Neural progenitor cell (in vitro differentiated cells): ENCODE results near the gene FGFR3. TPM values are rescaled to one million over a fixed set of nuclear protein-coding genes. Genes with fewer than 3 reads are reported as not detected.

Experiments
- DNase-seq: peaks from one replicate; pipeline ENCODE4 v3.0.0-alpha.2; 2016; ENCODE audit warnings: low spot score
- H2AFZ ChIP-seq: fragments of 200-600 bp; sonication (generic); replicated peaks from 2 replicates; pipeline ENCODE4 v1.6.1; 2016; ENCODE audit warnings: antibody characterized with exemption
- H3F3A ChIP-seq: fragments of 200-600 bp; sonication (generic); 2 replicates; pipeline ENCODE4 v1.6.1; 2016; ENCODE audit warnings: antibody characterized with exemption, low read depth
- H3K27ac ChIP-seq: fragments of 200-600 bp; sonication (generic); 2 replicates; pipeline ENCODE4 v1.5.1; 2016; ENCODE audit warnings: mild to moderate bottlenecking
- H3K27me3 ChIP-seq: fragments of 200-600 bp; sonication (generic); 2 replicates; pipeline ENCODE4 v1.6.1; 2016; ENCODE audit warnings: mild to moderate bottlenecking, moderate library complexity
- H3K36me3 ChIP-seq: fragments of 200-600 bp; sonication (generic); 2 replicates; pipeline ENCODE4 v1.5.1; 2016
- H3K4me1 ChIP-seq: fragments of 200-600 bp; sonication (generic); 2 replicates; pipeline ENCODE4 v1.6.1; 2016; ENCODE audit warnings: mixed run types
- H3K4me2 ChIP-seq: fragments of 200-600 bp; sonication (generic); 2 replicates; pipeline ENCODE4 v1.6.1; 2016
- H3K4me3 ChIP-seq: fragments of 200-600 bp; sonication (generic); 2 replicates; pipeline ENCODE4 v1.5.1; 2016
- H3K79me2 ChIP-seq: fragments of 200-600 bp; sonication (generic); 2 replicates; pipeline ENCODE4 v1.6.1; 2016; ENCODE audit warnings: low read depth
- H3K9ac ChIP-seq: fragments of 200-600 bp; sonication (generic); 2 replicates; pipeline ENCODE4 v1.6.1; 2016
- H3K9me3 ChIP-seq: fragments of 200-600 bp; sonication (generic); 2 replicates; pipeline ENCODE4 v1.5.1; 2016; ENCODE audit warnings: low read depth
- H4K20me1 ChIP-seq: fragments of 200-600 bp; sonication (generic); 2 replicates; pipeline ENCODE4 v1.6.1; 2016; ENCODE audit warnings: low read depth
- H3K27ac Mint-ChIP-seq: 3 replicates; pipeline ENCODE4 v1.8.0; 2021; ENCODE audit warnings: mixed read lengths
- H3K27me3 Mint-ChIP-seq: 2 replicates; pipeline ENCODE4 v1.8.0; 2022; ENCODE audit warnings: low read depth, mild to moderate bottlenecking, inconsistent platforms, moderate library complexity, mixed read lengths; ENCODE audit not compliant: insufficient read depth
- H3K36me3 Mint-ChIP-seq: 3 replicates; pipeline ENCODE4 v1.8.0; 2021; ENCODE audit warnings: mixed read lengths
- H3K4me1 Mint-ChIP-seq: 3 replicates; pipeline ENCODE4 v1.8.0; 2021; ENCODE audit warnings: mixed read lengths
- H3K4me3 Mint-ChIP-seq: 3 replicates; pipeline ENCODE4 v1.8.0; 2021; ENCODE audit warnings: mild to moderate bottlenecking, moderate library complexity, mixed read lengths
- H3K9me3 Mint-ChIP-seq: 3 replicates; pipeline ENCODE4 v1.8.0; 2020; ENCODE audit warnings: mixed read lengths
- EZH2 ChIP-seq: fragments of 200-600 bp; sonication (generic); IDR thresholded peaks from 2 replicates; pipeline ENCODE4 v1.6.1; 2017; ENCODE audit warnings: antibody characterized with exemption, mild to moderate bottlenecking, moderate library complexity
- EZH2phosphoT487 ChIP-seq: fragments of 200-600 bp; sonication (generic); IDR thresholded peaks from 2 replicates; pipeline ENCODE4 v1.6.1; 2017; ENCODE audit warnings: antibody characterized with exemption
- total RNA-seq: library from RNA; depleted of rRNA; stranded (reverse); fragments of >200 nt; gene quantifications from 2 replicates; pipeline ENCODE4 v1.2.3, GENCODE V29; 2015; ENCODE audit warnings: low replicate concordance
- TF ChIP-seq, protein P1 (sequence below): fragments of 200-600 bp; sonication (generic); IDR thresholded peaks from 2 replicates; pipeline ENCODE4 v1.5.1; 2017; ENCODE audit warnings: antibody characterized with exemption, mild to moderate bottlenecking

FGFR3 gene
- total RNA-seq, 1 donor from 2014 or later = 4.8 TPM

DNA sequence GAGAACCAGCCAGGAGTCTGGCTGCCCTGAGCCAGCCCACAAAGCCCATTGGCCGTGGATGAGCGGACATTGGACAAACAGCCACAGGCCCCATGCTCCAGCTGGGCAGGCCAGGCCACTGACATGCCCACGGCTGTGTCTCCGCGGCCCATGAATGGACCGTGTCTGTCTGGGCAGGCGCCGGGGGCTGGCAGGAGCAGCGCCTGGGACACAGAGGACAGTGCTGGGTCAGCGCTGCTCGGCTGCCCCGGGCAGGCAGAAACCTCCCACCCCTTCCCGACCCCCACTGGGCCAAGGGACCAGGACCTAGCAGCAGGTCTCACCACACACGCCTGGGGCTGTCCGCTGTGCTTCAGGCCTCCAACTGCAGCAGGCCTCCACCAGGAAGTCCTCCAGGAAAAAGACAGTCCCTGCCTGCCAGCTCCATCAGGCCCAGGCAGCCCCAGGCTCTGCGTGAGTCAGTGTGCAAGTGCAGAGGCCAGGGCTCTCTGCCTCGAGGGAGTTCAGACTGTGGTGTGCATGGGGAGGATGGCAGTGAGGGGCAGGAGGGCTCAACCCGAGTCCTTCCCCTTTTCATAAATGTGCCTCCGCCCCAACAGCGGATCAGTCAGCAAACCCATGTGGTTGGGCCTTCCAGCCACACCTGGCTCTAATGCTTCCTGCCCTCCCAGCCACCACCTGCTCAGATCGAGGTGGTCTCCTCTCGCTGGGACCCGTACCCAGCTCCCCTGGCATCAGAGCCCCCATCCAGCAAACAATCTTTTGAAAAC lies 17.2 kb upstream of the FGFR3 start:
- Histone ChIP-seq H3K36me3 (no peaks in the 10 kb centered on the region), H2AFZ (no peak overlapping the region), H3K4me2 (no peak overlapping the region), H4K20me1 (peaks cover 5% of the 10 kb centered on the region), H3K27ac (no peak overlapping the region), H3F3A (peaks cover 36% of the 10 kb centered on the region), H3K9ac (no peak overlapping the region), H3K4me1 (peaks cover 52% of the 10 kb centered on the region), H3K9me3 (no peaks in the 10 kb centered on the region), H3K27me3 (no peaks in the 10 kb centered on the region), H3K79me2 (no peaks in the 10 kb centered on the region), H3K4me3 (no peak overlapping the region)
- H3K9me3 Mint-ChIP-seq = no peaks in the 10 kb centered on the region
- peaks cover 41% of the 10 kb centered on the region for H3K4me1 Mint-ChIP-seq
- TF ChIP-seq, protein P1, sequence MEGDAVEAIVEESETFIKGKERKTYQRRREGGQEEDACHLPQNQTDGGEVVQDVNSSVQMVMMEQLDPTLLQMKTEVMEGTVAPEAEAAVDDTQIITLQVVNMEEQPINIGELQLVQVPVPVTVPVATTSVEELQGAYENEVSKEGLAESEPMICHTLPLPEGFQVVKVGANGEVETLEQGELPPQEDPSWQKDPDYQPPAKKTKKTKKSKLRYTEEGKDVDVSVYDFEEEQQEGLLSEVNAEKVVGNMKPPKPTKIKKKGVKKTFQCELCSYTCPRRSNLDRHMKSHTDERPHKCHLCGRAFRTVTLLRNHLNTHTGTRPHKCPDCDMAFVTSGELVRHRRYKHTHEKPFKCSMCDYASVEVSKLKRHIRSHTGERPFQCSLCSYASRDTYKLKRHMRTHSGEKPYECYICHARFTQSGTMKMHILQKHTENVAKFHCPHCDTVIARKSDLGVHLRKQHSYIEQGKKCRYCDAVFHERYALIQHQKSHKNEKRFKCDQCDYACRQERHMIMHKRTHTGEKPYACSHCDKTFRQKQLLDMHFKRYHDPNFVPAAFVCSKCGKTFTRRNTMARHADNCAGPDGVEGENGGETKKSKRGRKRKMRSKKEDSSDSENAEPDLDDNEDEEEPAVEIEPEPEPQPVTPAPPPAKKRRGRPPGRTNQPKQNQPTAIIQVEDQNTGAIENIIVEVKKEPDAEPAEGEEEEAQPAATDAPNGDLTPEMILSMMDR = no peak
- no peak for TF ChIP-seq EZH2
- no peak for TF ChIP-seq EZH2phosphoT487
- peak; percentile 65 for DNase-seq
- H3K36me3 Mint-ChIP-seq = no peaks in the 10 kb centered on the region
- peak overlapping the region; percentile 86 for H3K27ac Mint-ChIP-seq
- H3K4me3 Mint-ChIP-seq = no peak overlapping the region
- H3K27me3 Mint-ChIP-seq = peaks cover 13% of the 10 kb centered on the region

DNA sequence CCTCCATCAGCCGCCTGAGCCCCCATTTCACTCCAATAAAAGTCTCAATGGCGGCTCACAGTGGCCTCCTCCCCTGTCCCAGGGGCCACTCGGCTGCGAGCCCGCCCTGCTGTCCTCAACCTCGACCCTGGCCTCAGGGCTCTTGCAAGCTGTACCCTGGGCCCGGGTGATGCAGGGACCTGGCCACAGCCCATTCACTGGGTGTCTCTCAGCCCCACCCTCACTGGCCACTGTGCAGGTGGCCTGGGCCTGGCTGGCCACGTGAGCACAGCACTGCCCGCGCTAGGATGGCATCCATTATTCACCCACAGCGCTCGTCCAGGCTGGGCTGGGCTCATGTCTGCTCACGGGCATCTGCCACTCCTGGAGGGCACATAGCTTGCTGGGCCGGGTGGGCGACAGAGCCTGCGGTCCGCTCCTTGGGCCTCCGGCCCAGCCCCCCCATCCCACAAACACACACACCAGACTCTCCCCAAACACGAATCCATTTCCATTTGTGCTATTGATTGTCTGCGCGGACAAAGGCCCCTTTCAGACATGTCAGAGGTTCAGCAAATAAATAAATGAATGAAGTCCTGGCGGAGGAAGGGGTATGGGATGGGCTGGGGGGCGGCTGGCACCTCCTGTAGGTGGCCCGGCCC lies 16.5 kb upstream of the FGFR3 start:
- peak overlapping the region; percentile 53 for H3K27ac Mint-ChIP-seq

DNA sequence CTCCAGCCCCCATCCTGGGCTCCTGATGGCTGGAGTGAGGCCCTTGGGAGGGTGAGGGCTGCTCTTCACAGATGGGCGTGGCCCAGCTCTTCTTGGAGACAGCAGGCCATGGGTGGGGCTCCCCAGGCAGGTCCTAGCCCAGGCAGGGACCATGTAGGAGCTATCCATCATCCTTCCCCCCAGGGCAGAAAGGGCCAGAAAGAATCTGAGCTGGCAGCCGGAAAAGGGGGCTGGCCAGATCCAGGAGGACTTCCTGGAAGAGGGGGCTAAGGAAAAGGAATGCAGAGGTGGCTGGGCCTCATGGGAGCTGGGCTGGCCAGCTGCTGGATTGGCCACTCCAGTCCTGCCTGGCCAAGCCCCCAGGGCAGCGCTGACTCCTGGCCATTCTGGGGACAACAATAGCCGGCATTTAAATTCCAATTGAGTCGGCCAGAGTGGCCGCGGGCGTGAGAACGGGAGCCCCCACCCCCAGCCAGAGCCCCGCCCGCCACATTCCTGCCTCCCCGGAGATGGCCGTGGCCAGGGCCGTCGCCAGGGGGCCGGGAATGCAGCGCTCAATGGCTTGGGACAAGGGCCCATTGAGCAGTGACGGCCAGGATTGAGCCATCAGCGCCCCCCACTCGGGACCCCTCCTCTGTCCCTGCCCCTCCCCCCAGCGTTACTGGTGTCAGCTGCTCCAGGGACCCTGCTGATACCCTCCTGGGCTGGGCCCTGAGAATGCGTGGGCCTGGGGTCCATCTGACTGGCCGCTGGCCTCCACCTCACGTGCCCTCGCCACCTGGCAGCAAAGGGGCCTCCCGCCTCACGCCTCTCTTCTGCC lies 15.1 kb upstream of the FGFR3 start:
- Mint-ChIP-seq H3K4me3 (no peak overlapping the region), H3K27me3 (peaks cover 13% of the 10 kb centered on the region), H3K36me3 (no peaks in the 10 kb centered on the region), H3K27ac (peak overlapping the region; percentile 76), H3K4me1 (peaks cover 33% of the 10 kb centered on the region), H3K9me3 (no peaks in the 10 kb centered on the region)
- no peak for TF ChIP-seq EZH2phosphoT487
- TF ChIP-seq EZH2 = no peak
- TF ChIP-seq, protein P1 = peak; percentile 40
- no peak overlapping the region for H3K4me3 ChIP-seq
- no peaks in the 10 kb centered on the region for H4K20me1 ChIP-seq
- DNase-seq = peak; percentile 97
- H3K27me3 ChIP-seq = no peaks in the 10 kb centered on the region
- no peak overlapping the region for H2AFZ ChIP-seq
- peak overlapping the region; percentile 74 for H3K27ac ChIP-seq
- no peaks in the 10 kb centered on the region for H3K36me3 ChIP-seq
- H3K4me2 ChIP-seq = peak overlapping the region; percentile 66
- peaks cover 36% of the 10 kb centered on the region for H3F3A ChIP-seq
- peaks cover 35% of the 10 kb centered on the region for H3K4me1 ChIP-seq
- no peak overlapping the region for H3K9ac ChIP-seq
- no peaks in the 10 kb centered on the region for H3K79me2 ChIP-seq
- H3K9me3 ChIP-seq = no peaks in the 10 kb centered on the region

More for the DNA sequence above, 16.5 kb upstream of the FGFR3 start:
- Histone ChIP-seq H3K9ac (no peak overlapping the region), H3K9me3 (no peaks in the 10 kb centered on the region), H3K4me1 (peaks cover 45% of the 10 kb centered on the region), H4K20me1 (no peaks in the 10 kb centered on the region), H2AFZ (no peak overlapping the region), H3K27ac (no peak overlapping the region), H3K36me3 (no peaks in the 10 kb centered on the region), H3F3A (peaks cover 36% of the 10 kb centered on the region), H3K27me3 (no peaks in the 10 kb centered on the region), H3K79me2 (no peaks in the 10 kb centered on the region), H3K4me3 (no peak overlapping the region), H3K4me2 (peak overlapping the region; percentile 66)
- Mint-ChIP-seq H3K27me3 (peaks cover 13% of the 10 kb centered on the region), H3K36me3 (no peaks in the 10 kb centered on the region), H3K4me1 (peaks cover 37% of the 10 kb centered on the region), H3K4me3 (no peak overlapping the region), H3K9me3 (no peaks in the 10 kb centered on the region)
- TF ChIP-seq, protein P1 = no peak
- TF ChIP-seq EZH2 (no peak), EZH2phosphoT487 (no peak)
- no peak for DNase-seq
